ENCODE results near the gene MACROD2.

MACROD2 gene

DNA sequence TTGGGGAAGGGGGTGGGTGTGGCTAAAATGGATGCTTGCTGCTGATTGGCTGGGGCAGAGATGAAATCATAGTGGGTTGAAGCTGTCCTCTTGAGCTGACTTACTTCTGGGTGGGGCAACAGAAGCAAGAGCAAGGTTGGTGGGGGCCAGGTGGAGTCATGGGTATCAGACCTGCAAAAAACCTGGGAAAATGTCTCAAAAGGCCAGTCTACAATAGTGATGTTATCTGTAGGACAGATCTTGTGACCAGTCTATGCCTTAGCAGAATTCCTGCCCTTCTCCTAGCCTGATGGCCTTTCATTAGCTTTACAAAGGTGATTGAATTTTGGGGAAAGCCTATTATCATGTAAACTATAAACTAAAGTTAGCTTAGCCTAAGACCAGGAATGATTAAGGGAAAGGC, 1632.2 kb downstream of the MACROD2 start:
- Histone ChIP-seq H3K79me2 (ENCODE audit: insufficient read depth, low read length) (no peaks in the 10 kb centered on the region), H3K36me3 (ENCODE audit: low read length) (no peaks in the 10 kb centered on the region), H3K27me3 (ENCODE audit: low read length) (no peaks in the 10 kb centered on the region), H3K27ac (ENCODE audit: low read depth, low read length) (no peak overlapping the region), H3K4me3 (ENCODE audit: insufficient read depth, low read length, poor library complexity, severe bottlenecking) (no peak overlapping the region), H3K9me2 (replicated peaks; ENCODE audit: insufficient read depth, low read length) (no peaks in the 10 kb centered on the region), H3K9me3 (ENCODE audit: insufficient read depth, low read length) (no peaks in the 10 kb centered on the region), H4K20me1 (ENCODE audit: low read depth, low read length) (no peaks in the 10 kb centered on the region), H3F3A (ENCODE audit: insufficient read depth) (no peaks in the 10 kb centered on the region), H3K9ac (ENCODE audit: low read length) (no peak overlapping the region), H3K4me2 (ENCODE audit: low read depth, low read length, poor library complexity, severe bottlenecking) (no peak overlapping the region), H2AFZ (ENCODE audit: low read depth, low read length, severe bottlenecking) (no peak overlapping the region)
- TF ChIP-seq, protein P1, sequence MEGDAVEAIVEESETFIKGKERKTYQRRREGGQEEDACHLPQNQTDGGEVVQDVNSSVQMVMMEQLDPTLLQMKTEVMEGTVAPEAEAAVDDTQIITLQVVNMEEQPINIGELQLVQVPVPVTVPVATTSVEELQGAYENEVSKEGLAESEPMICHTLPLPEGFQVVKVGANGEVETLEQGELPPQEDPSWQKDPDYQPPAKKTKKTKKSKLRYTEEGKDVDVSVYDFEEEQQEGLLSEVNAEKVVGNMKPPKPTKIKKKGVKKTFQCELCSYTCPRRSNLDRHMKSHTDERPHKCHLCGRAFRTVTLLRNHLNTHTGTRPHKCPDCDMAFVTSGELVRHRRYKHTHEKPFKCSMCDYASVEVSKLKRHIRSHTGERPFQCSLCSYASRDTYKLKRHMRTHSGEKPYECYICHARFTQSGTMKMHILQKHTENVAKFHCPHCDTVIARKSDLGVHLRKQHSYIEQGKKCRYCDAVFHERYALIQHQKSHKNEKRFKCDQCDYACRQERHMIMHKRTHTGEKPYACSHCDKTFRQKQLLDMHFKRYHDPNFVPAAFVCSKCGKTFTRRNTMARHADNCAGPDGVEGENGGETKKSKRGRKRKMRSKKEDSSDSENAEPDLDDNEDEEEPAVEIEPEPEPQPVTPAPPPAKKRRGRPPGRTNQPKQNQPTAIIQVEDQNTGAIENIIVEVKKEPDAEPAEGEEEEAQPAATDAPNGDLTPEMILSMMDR (IDR thresholded peaks at IDR 0.05; ENCODE audit: insufficient read depth, low read length, poor library complexity, severe bottlenecking), result no peak
- TF ChIP-seq EZH2phosphoT487 (conservative IDR thresholded peaks at IDR 0.05; ENCODE audit: low read length), result no peak

DNA sequence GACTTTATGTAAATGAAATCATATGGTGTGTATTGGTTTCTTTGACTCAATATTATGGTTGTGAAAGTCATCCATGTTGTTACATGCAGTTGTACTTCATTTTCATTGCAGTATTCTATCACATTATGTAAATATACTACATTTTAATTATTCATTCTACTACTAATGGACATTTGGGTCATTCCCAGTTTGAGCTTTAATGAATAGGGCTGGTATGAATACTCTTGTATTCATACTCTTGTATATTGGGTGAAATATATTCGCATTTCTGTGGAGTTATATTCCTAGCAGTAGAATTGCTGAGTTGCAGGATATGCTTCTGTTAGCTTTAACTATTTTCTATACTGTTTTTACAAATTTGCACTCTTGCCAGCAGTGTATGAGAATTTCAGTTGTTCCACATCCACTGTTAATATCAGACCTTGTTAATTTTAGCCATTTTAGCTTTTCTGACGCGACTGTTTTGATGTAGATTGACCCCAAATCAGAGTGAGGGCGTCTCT, 1633.6 kb downstream of the MACROD2 start:
- no peak overlapping the region for H3K4me3 ChIP-seq (ENCODE audit: insufficient read depth, low read length, poor library complexity, severe bottlenecking)
- no peaks in the 10 kb centered on the region for H3K27me3 ChIP-seq (ENCODE audit: low read length)
- no peaks in the 10 kb centered on the region for H3K9me2 ChIP-seq (replicated peaks; ENCODE audit: insufficient read depth, low read length)
- TF ChIP-seq, protein P1 (IDR thresholded peaks at IDR 0.05; ENCODE audit: insufficient read depth, low read length, poor library complexity, severe bottlenecking), result no peak
- no peak for TF ChIP-seq EZH2phosphoT487 (conservative IDR thresholded peaks at IDR 0.05; ENCODE audit: low read length)
- H3K9ac ChIP-seq (ENCODE audit: low read length), result no peak overlapping the region
- no peaks in the 10 kb centered on the region for H3F3A ChIP-seq (ENCODE audit: insufficient read depth)
- no peak overlapping the region for H3K4me2 ChIP-seq (ENCODE audit: low read depth, low read length, poor library complexity, severe bottlenecking)
- no peaks in the 10 kb centered on the region for H4K20me1 ChIP-seq (ENCODE audit: low read depth, low read length)
- H3K9me3 ChIP-seq (ENCODE audit: insufficient read depth, low read length), result no peaks in the 10 kb centered on the region
- H2AFZ ChIP-seq (ENCODE audit: low read depth, low read length, severe bottlenecking), result no peak overlapping the region
- H3K79me2 ChIP-seq (ENCODE audit: insufficient read depth, low read length), result no peaks in the 10 kb centered on the region
- H3K27ac ChIP-seq (ENCODE audit: low read depth, low read length), result no peak overlapping the region
- no peaks in the 10 kb centered on the region for H3K36me3 ChIP-seq (ENCODE audit: low read length)

DNA sequence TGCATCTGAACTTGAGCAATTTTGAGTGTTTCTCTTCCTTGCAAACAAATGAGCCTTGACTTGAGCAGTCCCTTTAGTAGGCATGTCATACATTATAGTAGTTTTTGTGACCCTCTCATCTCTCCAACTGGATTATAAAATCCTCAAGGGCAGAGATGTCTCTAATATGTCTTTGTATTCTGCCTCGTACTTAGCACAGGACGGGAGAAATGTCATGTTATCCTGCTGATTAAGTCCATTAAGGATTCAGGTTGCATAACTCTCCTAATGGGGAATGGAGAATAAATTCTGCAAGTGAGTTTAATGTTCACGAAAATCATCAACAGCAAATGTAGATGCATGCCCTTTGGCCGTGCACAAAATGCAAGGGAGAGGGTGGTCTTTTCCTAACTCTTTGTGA, 1635.0 kb downstream of the MACROD2 start:
- Histone ChIP-seq H3K27me3 (ENCODE audit: low read length) (no peaks in the 10 kb centered on the region), H3K9me2 (replicated peaks; ENCODE audit: insufficient read depth, low read length) (no peaks in the 10 kb centered on the region), H3F3A (ENCODE audit: insufficient read depth) (no peaks in the 10 kb centered on the region), H3K9ac (ENCODE audit: low read length) (no peak overlapping the region), H3K9me3 (ENCODE audit: insufficient read depth, low read length) (no peaks in the 10 kb centered on the region), H3K27ac (ENCODE audit: low read depth, low read length) (no peak overlapping the region), H3K79me2 (ENCODE audit: insufficient read depth, low read length) (no peaks in the 10 kb centered on the region), H4K20me1 (ENCODE audit: low read depth, low read length) (no peaks in the 10 kb centered on the region), H3K4me3 (ENCODE audit: insufficient read depth, low read length, poor library complexity, severe bottlenecking) (no peak overlapping the region), H3K4me2 (ENCODE audit: low read depth, low read length, poor library complexity, severe bottlenecking) (no peak overlapping the region), H2AFZ (ENCODE audit: low read depth, low read length, severe bottlenecking) (no peak overlapping the region), H3K36me3 (ENCODE audit: low read length) (no peaks in the 10 kb centered on the region)
- TF ChIP-seq, protein P1 (IDR thresholded peaks at IDR 0.05; ENCODE audit: insufficient read depth, low read length, poor library complexity, severe bottlenecking), result no peak
- TF ChIP-seq EZH2phosphoT487 (conservative IDR thresholded peaks at IDR 0.05; ENCODE audit: low read length), result no peak
